Measurements from ENCODE around the gene PRH2.

- TF ChIP-seq EP300 (IDR thresholded peaks at IDR 0.05) (no peak), POLR2AphosphoS5 (IDR thresholded peaks at IDR 0.05) (no peak), POLR2A (IDR thresholded peaks at IDR 0.05) (no peak)
- TF ChIP-seq, protein P1, sequence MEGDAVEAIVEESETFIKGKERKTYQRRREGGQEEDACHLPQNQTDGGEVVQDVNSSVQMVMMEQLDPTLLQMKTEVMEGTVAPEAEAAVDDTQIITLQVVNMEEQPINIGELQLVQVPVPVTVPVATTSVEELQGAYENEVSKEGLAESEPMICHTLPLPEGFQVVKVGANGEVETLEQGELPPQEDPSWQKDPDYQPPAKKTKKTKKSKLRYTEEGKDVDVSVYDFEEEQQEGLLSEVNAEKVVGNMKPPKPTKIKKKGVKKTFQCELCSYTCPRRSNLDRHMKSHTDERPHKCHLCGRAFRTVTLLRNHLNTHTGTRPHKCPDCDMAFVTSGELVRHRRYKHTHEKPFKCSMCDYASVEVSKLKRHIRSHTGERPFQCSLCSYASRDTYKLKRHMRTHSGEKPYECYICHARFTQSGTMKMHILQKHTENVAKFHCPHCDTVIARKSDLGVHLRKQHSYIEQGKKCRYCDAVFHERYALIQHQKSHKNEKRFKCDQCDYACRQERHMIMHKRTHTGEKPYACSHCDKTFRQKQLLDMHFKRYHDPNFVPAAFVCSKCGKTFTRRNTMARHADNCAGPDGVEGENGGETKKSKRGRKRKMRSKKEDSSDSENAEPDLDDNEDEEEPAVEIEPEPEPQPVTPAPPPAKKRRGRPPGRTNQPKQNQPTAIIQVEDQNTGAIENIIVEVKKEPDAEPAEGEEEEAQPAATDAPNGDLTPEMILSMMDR (IDR thresholded peaks at IDR 0.05) = no peak
Measured at GRCh38 chr12:10943167-10943566, 14.1 kb downstream of the PRH2 start.

Measured in stomach (tissue), 4 donors.